Immature natural killer cell (primary cell): ENCODE data around the gene RELN. TPM values are rescaled to one million over a fixed set of nuclear protein-coding genes. Genes with fewer than 3 reads are reported as not detected.

Experiments used
- DNase-seq, 3 donors: peaks; one replicate each; pipeline ENCODE4 v3.0.0; 2022; ENCODE audit warnings: mixed read lengths in 1 of 3
- H3K27ac Mint-ChIP-seq, 6 donors: one replicate each; pipeline ENCODE4 v1.8.0; 2020; ENCODE audit warnings: mixed read lengths in 6 of 6, mild to moderate bottlenecking in 5 of 6, inconsistent platforms in 4 of 6, moderate library complexity in 3 of 6
- H3K27me3 Mint-ChIP-seq, 3 donors: one replicate each; pipeline ENCODE4 v1.8.0; 2020 to 2021; ENCODE audit warnings: low read depth in 3 of 3, mild to moderate bottlenecking in 3 of 3, mixed read lengths in 3 of 3, moderate library complexity in 3 of 3, inconsistent platforms in 1 of 3
- H3K36me3 Mint-ChIP-seq, 3 donors: one replicate each; pipeline ENCODE4 v1.8.0; 2020; ENCODE audit warnings: mixed read lengths in 3 of 3, inconsistent platforms in 2 of 3, mild to moderate bottlenecking in 2 of 3
- H3K4me1 Mint-ChIP-seq, 2 donors: one replicate each; pipeline ENCODE4 v1.8.0; 2020; ENCODE audit warnings: inconsistent platforms in 2 of 2, mild to moderate bottlenecking in 2 of 2, mixed read lengths in 2 of 2, moderate library complexity in 1 of 2
- H3K4me3 Mint-ChIP-seq, 5 donors: one replicate each; pipeline ENCODE4 v1.8.0; 2020; ENCODE audit warnings: mild to moderate bottlenecking in 5 of 5, mixed read lengths in 5 of 5, inconsistent platforms in 3 of 5, moderate library complexity in 3 of 5
- H3K9me3 Mint-ChIP-seq, 6 donors: one replicate each; pipeline ENCODE4 v1.8.0; 2020; ENCODE audit warnings: mild to moderate bottlenecking in 6 of 6, mixed read lengths in 6 of 6, inconsistent platforms in 4 of 6, moderate library complexity in 3 of 6
- polyA plus RNA-seq, 3 donors: library from polyadenylated mRNA; unstranded; fragments of 300-500 nt; fragmentation: Illumina TruSeq; gene quantifications; one replicate each; pipeline ENCODE4 v1.2.3, GENCODE V29; 2021

The RELN gene
- polyA plus RNA-seq, 3 donors from 2014 or later: not detected

GRCh38 chr7:103573479-103574058, 415.9 kb downstream of the RELN start:
- Mint-ChIP-seq H3K27me3 (peaks cover 2 to 9% (median 3%) of the 10 kb centered on the region in 3 donors), H3K36me3 (no peaks in the 10 kb centered on the region), H3K4me3 (no peak overlapping the region), H3K27ac (no peak overlapping the region), H3K9me3 (no peaks in the 10 kb centered on the region), H3K4me1 (no peaks in the 10 kb centered on the region)
- DNase-seq: peak in 2 of 3 donors; percentile 1 to 2

- DNase-seq: no peak
- H3K27me3 Mint-ChIP-seq: peaks cover 2 to 6% (median 3%) of the 10 kb centered on the region in 3 donors
- H3K4me1 Mint-ChIP-seq: no peaks in the 10 kb centered on the region
- no peaks in the 10 kb centered on the region for H3K36me3 Mint-ChIP-seq
- H3K27ac Mint-ChIP-seq: no peak overlapping the region
- no peaks in the 10 kb centered on the region for H3K9me3 Mint-ChIP-seq
- no peak overlapping the region for H3K4me3 Mint-ChIP-seq
These were observed 417.9 kb downstream of the RELN start for GRCh38 chr7:103571586-103571985.

- Mint-ChIP-seq H3K9me3 (no peaks in the 10 kb centered on the region), H3K4me3 (no peak overlapping the region), H3K27me3 (peaks cover 2 to 5% (median 3%) of the 10 kb centered on the region in 3 donors), H3K36me3 (no peaks in the 10 kb centered on the region), H3K4me1 (no peaks in the 10 kb centered on the region), H3K27ac (no peak overlapping the region)
- DNase-seq: no peak
These were observed 419.7 kb downstream of the RELN start for GRCh38 chr7:103569621-103570305.

- Mint-ChIP-seq H3K9me3 (peaks cover 0 to 2% (median 0%) of the 10 kb centered on the region in 6 donors), H3K4me3 (no peak overlapping the region), H3K4me1 (no peaks in the 10 kb centered on the region), H3K36me3 (no peaks in the 10 kb centered on the region), H3K27me3 (peaks cover 0 to 4% (median 1%) of the 10 kb centered on the region in 3 donors), H3K27ac (no peak overlapping the region)
- no peak for DNase-seq
These were observed 425.0 kb downstream of the RELN start for GRCh38 chr7:103564416-103564815.

- Mint-ChIP-seq H3K27ac (no peak overlapping the region), H3K36me3 (no peaks in the 10 kb centered on the region)
These were observed 429.3 kb downstream of the RELN start for GRCh38 chr7:103560136-103560535.

GRCh38 chr7:103551016-103551415, 438.4 kb downstream of the RELN start:
- H3K4me3 Mint-ChIP-seq: no peak overlapping the region
- peaks cover 0 to 1% (median 0%) of the 10 kb centered on the region in 6 donors for H3K9me3 Mint-ChIP-seq

More at GRCh38 chr7:103560136-103560535, 429.3 kb downstream of the RELN start:
- Mint-ChIP-seq H3K27me3 (peaks cover 0 to 11% (median 4%) of the 10 kb centered on the region in 3 donors), H3K4me1 (no peaks in the 10 kb centered on the region), H3K4me3 (no peak overlapping the region), H3K9me3 (peaks cover 0 to 2% (median 0%) of the 10 kb centered on the region in 6 donors)
- DNase-seq: no peak

GRCh38 chr7:103549786-103550185, 439.7 kb downstream of the RELN start:
- Mint-ChIP-seq H3K9me3 (peaks cover 0 to 2% (median 0%) of the 10 kb centered on the region in 6 donors), H3K4me1 (no peaks in the 10 kb centered on the region), H3K36me3 (no peaks in the 10 kb centered on the region), H3K27ac (no peak overlapping the region), H3K4me3 (no peak overlapping the region), H3K27me3 (peaks cover 4 to 12% (median 5%) of the 10 kb centered on the region in 3 donors)
- DNase-seq: no peak

More at GRCh38 chr7:103551016-103551415, 438.4 kb downstream of the RELN start:
- H3K36me3 Mint-ChIP-seq: no peaks in the 10 kb centered on the region
- DNase-seq: no peak
- H3K27me3 Mint-ChIP-seq: peaks cover 0 to 11% (median 5%) of the 10 kb centered on the region in 3 donors
- no peak overlapping the region for H3K27ac Mint-ChIP-seq
- H3K4me1 Mint-ChIP-seq: no peaks in the 10 kb centered on the region

GRCh38 chr7:103547451-103548284, 441.8 kb downstream of the RELN start:
- Mint-ChIP-seq H3K4me3 (no peak overlapping the region), H3K36me3 (no peaks in the 10 kb centered on the region), H3K4me1 (no peaks in the 10 kb centered on the region), H3K27ac (no peak overlapping the region), H3K9me3 (peaks cover 0 to 2% (median under 1%) of the 10 kb centered on the region in 6 donors), H3K27me3 (peaks cover 4 to 12% (median 5%) of the 10 kb centered on the region in 3 donors)
- DNase-seq: no peak

GRCh38 chr7:103542470-103542869, 447.0 kb downstream of the RELN start:
- H3K27ac Mint-ChIP-seq: no peak overlapping the region
- no peak overlapping the region for H3K4me3 Mint-ChIP-seq
- H3K9me3 Mint-ChIP-seq: peaks cover 0 to 4% (median under 1%) of the 10 kb centered on the region in 6 donors
- DNase-seq: no peak
- H3K36me3 Mint-ChIP-seq: no peaks in the 10 kb centered on the region
- peaks cover 5 to 12% (median 6%) of the 10 kb centered on the region in 3 donors for H3K27me3 Mint-ChIP-seq
- no peaks in the 10 kb centered on the region for H3K4me1 Mint-ChIP-seq

GRCh38 chr7:103541947-103542346, 447.5 kb downstream of the RELN start:
- DNase-seq: no peak
- Mint-ChIP-seq H3K36me3 (no peaks in the 10 kb centered on the region), H3K27me3 (peaks cover 5 to 12% (median 11%) of the 10 kb centered on the region in 3 donors), H3K9me3 (peaks cover 0 to 4% (median under 1%) of the 10 kb centered on the region in 6 donors), H3K27ac (no peak overlapping the region), H3K4me1 (no peaks in the 10 kb centered on the region), H3K4me3 (no peak overlapping the region)

GRCh38 chr7:103541026-103541425, 448.4 kb downstream of the RELN start:
- no peak overlapping the region for H3K4me3 Mint-ChIP-seq
- DNase-seq: no peak
- H3K4me1 Mint-ChIP-seq: no peaks in the 10 kb centered on the region
- H3K27me3 Mint-ChIP-seq: peaks cover 4 to 12% (median 11%) of the 10 kb centered on the region in 3 donors
- H3K36me3 Mint-ChIP-seq: no peaks in the 10 kb centered on the region
- H3K9me3 Mint-ChIP-seq: peaks cover 0 to 4% (median under 1%) of the 10 kb centered on the region in 6 donors
- no peak overlapping the region for H3K27ac Mint-ChIP-seq

GRCh38 chr7:103540338-103540737, 449.1 kb downstream of the RELN start:
- Mint-ChIP-seq H3K27ac (no peak overlapping the region), H3K4me3 (no peak overlapping the region), H3K36me3 (no peaks in the 10 kb centered on the region), H3K27me3 (peaks cover 3 to 8% (median 6%) of the 10 kb centered on the region in 3 donors), H3K9me3 (peaks cover 0 to 4% (median 0%) of the 10 kb centered on the region in 6 donors), H3K4me1 (no peaks in the 10 kb centered on the region)
- DNase-seq: no peak

GRCh38 chr7:103539875-103540274, 449.6 kb downstream of the RELN start:
- no peak overlapping the region for H3K4me3 Mint-ChIP-seq
- H3K4me1 Mint-ChIP-seq: no peaks in the 10 kb centered on the region
- peaks cover 0 to 4% (median 0%) of the 10 kb centered on the region in 6 donors for H3K9me3 Mint-ChIP-seq
- DNase-seq: no peak
- no peak overlapping the region for H3K27ac Mint-ChIP-seq
- peaks cover 3 to 8% (median 6%) of the 10 kb centered on the region in 3 donors for H3K27me3 Mint-ChIP-seq
- H3K36me3 Mint-ChIP-seq: no peaks in the 10 kb centered on the region
